ENCODE data around the gene BET1L.

The BET1L gene

GRCh38 chr11:253160-253885 lies 46.1 kb upstream of the BET1L start:
- peaks cover 17% of the 10 kb centered on the region for H3K4me1 ChIP-seq (ENCODE audit: low read length)
- H3K27me3 ChIP-seq (ENCODE audit: low read depth, low read length): no peaks in the 10 kb centered on the region
- no peaks in the 10 kb centered on the region for H3K79me2 ChIP-seq (ENCODE audit: low read length)
- TF ChIP-seq EZH2phosphoT487 (IDR thresholded peaks at IDR 0.05; ENCODE audit: low read depth): no peak
- no peak for TF ChIP-seq CTCF (IDR thresholded peaks at IDR 0.05; ENCODE audit: low read depth, low read length)
- no peak overlapping the region for H3K9ac ChIP-seq (ENCODE audit: low read length)
- no peaks in the 10 kb centered on the region for H4K20me1 ChIP-seq (ENCODE audit: insufficient read depth, low read length)
- H2AFZ ChIP-seq (ENCODE audit: low read depth, low read length): no peak overlapping the region
- H3K27ac ChIP-seq (ENCODE audit: low read length): no peak overlapping the region
- no peak overlapping the region for H3K4me2 ChIP-seq (ENCODE audit: low read length)
- H3K36me3 ChIP-seq (replicated peaks; ENCODE audit: low read depth, low read length): peaks cover 37% of the 10 kb centered on the region
- H3K4me3 ChIP-seq (ENCODE audit: low read length): no peak overlapping the region
- H3K9me3 ChIP-seq (ENCODE audit: insufficient read depth, low read length): no peaks in the 10 kb centered on the region

GRCh38 chr11:252666-253065 lies 45.5 kb upstream of the BET1L start:
- Histone ChIP-seq H3K27ac (ENCODE audit: low read length) (no peak overlapping the region), H3K79me2 (ENCODE audit: low read length) (no peaks in the 10 kb centered on the region), H3K9me3 (ENCODE audit: insufficient read depth, low read length) (no peaks in the 10 kb centered on the region), H2AFZ (ENCODE audit: low read depth, low read length) (no peak overlapping the region), H3K4me3 (ENCODE audit: low read length) (no peak overlapping the region), H3K4me2 (ENCODE audit: low read length) (no peak overlapping the region), H3K36me3 (replicated peaks; ENCODE audit: low read depth, low read length) (peaks cover 41% of the 10 kb centered on the region), H3K27me3 (ENCODE audit: low read depth, low read length) (no peaks in the 10 kb centered on the region), H3K9ac (ENCODE audit: low read length) (no peak overlapping the region), H3K4me1 (ENCODE audit: low read length) (peaks cover 11% of the 10 kb centered on the region), H4K20me1 (ENCODE audit: insufficient read depth, low read length) (no peaks in the 10 kb centered on the region)
- TF ChIP-seq EZH2phosphoT487 (IDR thresholded peaks at IDR 0.05; ENCODE audit: low read depth) (no peak), CTCF (IDR thresholded peaks at IDR 0.05; ENCODE audit: low read depth, low read length) (no peak)

- Histone ChIP-seq H3K4me3 (ENCODE audit: low read length) (no peak overlapping the region), H3K4me1 (ENCODE audit: low read length) (no peaks in the 10 kb centered on the region), H3K9me3 (ENCODE audit: insufficient read depth, low read length) (no peaks in the 10 kb centered on the region), H4K20me1 (ENCODE audit: insufficient read depth, low read length) (no peaks in the 10 kb centered on the region), H3K4me2 (ENCODE audit: low read length) (no peak overlapping the region), H3K79me2 (ENCODE audit: low read length) (no peaks in the 10 kb centered on the region), H3K27ac (ENCODE audit: low read length) (no peak overlapping the region), H2AFZ (ENCODE audit: low read depth, low read length) (no peak overlapping the region), H3K27me3 (ENCODE audit: low read depth, low read length) (no peaks in the 10 kb centered on the region), H3K36me3 (replicated peaks; ENCODE audit: low read depth, low read length) (peaks cover 49% of the 10 kb centered on the region), H3K9ac (ENCODE audit: low read length) (no peak overlapping the region)
- TF ChIP-seq EZH2phosphoT487 (IDR thresholded peaks at IDR 0.05; ENCODE audit: low read depth): no peak
Observed at GRCh38 chr11:251550-251949, 44.4 kb upstream of the BET1L start.

GRCh38 chr11:250740-251299 lies 43.6 kb upstream of the BET1L start:
- no peaks in the 10 kb centered on the region for H3K4me1 ChIP-seq (ENCODE audit: low read length)
- H3K4me3 ChIP-seq (ENCODE audit: low read length): no peak overlapping the region
- no peaks in the 10 kb centered on the region for H3K27me3 ChIP-seq (ENCODE audit: low read depth, low read length)
- H3K79me2 ChIP-seq (ENCODE audit: low read length): no peaks in the 10 kb centered on the region
- H2AFZ ChIP-seq (ENCODE audit: low read depth, low read length): no peak overlapping the region
- H3K9ac ChIP-seq (ENCODE audit: low read length): no peak overlapping the region
- H3K9me3 ChIP-seq (ENCODE audit: insufficient read depth, low read length): no peaks in the 10 kb centered on the region
- H3K27ac ChIP-seq (ENCODE audit: low read length): no peak overlapping the region
- no peak overlapping the region for H3K4me2 ChIP-seq (ENCODE audit: low read length)
- H4K20me1 ChIP-seq (ENCODE audit: insufficient read depth, low read length): no peaks in the 10 kb centered on the region
- no peak for TF ChIP-seq EZH2phosphoT487 (IDR thresholded peaks at IDR 0.05; ENCODE audit: low read depth)
- peak; percentile 85 for TF ChIP-seq CTCF (IDR thresholded peaks at IDR 0.05; ENCODE audit: low read depth, low read length)
- peaks cover 54% of the 10 kb centered on the region for H3K36me3 ChIP-seq (replicated peaks; ENCODE audit: low read depth, low read length)

All from OCI-LY3 (cell line).